ENCODE results near the gene GRIA3. TPM values are rescaled to one million over a fixed set of nuclear protein-coding genes. Genes with fewer than 3 reads are reported as not detected.

The GRIA3 gene
- polyA plus RNA-seq, 1 of the 3 experiments (the other 2 are of a cell fraction) = 0.15 TPM

GRCh38 chrX:123432361-123433150 lies 248.5 kb downstream of the GRIA3 start:
- TF ChIP-seq JUND (IDR thresholded peaks at IDR 0.05) = no peak
- TF ChIP-seq FOSL2 (IDR thresholded peaks at IDR 0.05; ENCODE audit: borderline replicate concordance, low read depth) = no peak
- TF ChIP-seq TAF1 (IDR thresholded peaks at IDR 0.05; ENCODE audit: borderline replicate concordance, low read depth, low read length) = no peak
- no peak for TF ChIP-seq IRF3 (IDR thresholded peaks at IDR 0.05; ENCODE audit: low read depth, low read length)
- TF ChIP-seq RAD21 (IDR thresholded peaks at IDR 0.05; ENCODE audit: low read length) = no peak
- no peak for TF ChIP-seq SIN3A (IDR thresholded peaks at IDR 0.05; ENCODE audit: borderline replicate concordance, low read depth, low read length)
- no peak for TF ChIP-seq GABPA (IDR thresholded peaks at IDR 0.05; ENCODE audit: low read depth)
- TF ChIP-seq MEF2A (IDR thresholded peaks at IDR 0.05; ENCODE audit: borderline replicate concordance, low read depth) = no peak
- no peak for TF ChIP-seq GATA2 (CRISPR knock-in tag; IDR thresholded peaks at IDR 0.05)
- TF ChIP-seq, protein P1, sequence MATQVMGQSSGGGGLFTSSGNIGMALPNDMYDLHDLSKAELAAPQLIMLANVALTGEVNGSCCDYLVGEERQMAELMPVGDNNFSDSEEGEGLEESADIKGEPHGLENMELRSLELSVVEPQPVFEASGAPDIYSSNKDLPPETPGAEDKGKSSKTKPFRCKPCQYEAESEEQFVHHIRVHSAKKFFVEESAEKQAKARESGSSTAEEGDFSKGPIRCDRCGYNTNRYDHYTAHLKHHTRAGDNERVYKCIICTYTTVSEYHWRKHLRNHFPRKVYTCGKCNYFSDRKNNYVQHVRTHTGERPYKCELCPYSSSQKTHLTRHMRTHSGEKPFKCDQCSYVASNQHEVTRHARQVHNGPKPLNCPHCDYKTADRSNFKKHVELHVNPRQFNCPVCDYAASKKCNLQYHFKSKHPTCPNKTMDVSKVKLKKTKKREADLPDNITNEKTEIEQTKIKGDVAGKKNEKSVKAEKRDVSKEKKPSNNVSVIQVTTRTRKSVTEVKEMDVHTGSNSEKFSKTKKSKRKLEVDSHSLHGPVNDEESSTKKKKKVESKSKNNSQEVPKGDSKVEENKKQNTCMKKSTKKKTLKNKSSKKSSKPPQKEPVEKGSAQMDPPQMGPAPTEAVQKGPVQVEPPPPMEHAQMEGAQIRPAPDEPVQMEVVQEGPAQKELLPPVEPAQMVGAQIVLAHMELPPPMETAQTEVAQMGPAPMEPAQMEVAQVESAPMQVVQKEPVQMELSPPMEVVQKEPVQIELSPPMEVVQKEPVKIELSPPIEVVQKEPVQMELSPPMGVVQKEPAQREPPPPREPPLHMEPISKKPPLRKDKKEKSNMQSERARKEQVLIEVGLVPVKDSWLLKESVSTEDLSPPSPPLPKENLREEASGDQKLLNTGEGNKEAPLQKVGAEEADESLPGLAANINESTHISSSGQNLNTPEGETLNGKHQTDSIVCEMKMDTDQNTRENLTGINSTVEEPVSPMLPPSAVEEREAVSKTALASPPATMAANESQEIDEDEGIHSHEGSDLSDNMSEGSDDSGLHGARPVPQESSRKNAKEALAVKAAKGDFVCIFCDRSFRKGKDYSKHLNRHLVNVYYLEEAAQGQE (IDR thresholded peaks at IDR 0.05; ENCODE audit: low read depth, low read length) = no peak
- no peaks in the 10 kb centered on the region for H3F3A ChIP-seq (replicated peaks; ENCODE audit: insufficient read depth)
- H3K36me3 ChIP-seq (replicated peaks in 1 of 2; ENCODE audit: control insufficient read depth in 1 of 2, insufficient read depth in 2 of 2, low read length in 1 of 2) = no peaks in the 10 kb centered on the region
- no peak for DNase-seq
- H3K9ac ChIP-seq = no peak overlapping the region
- ChIA-PET POLR2A (no interaction called here), CTCF (no interaction called here)
- H2AFZ ChIP-seq (ENCODE audit: low read depth) = no peak overlapping the region
- H3K4me3 ChIP-seq (ENCODE audit: low read depth in 2 of 2, low read length in 1 of 2) = no peak overlapping the region
- no peak overlapping the region for H3K27ac ChIP-seq (ENCODE audit: low read depth in 2 of 2, low read length in 1 of 2)
- H3K4me2 ChIP-seq = no peak overlapping the region
- H3K9me3 ChIP-seq = no peaks in the 10 kb centered on the region
- WGBS (ENCODE audit: low lambda C conversion rate) = 36% methylated on average over 4 of the region's 4 CpGs
- H3K4me1 ChIP-seq (ENCODE audit: control insufficient read depth in 1 of 2, insufficient read depth in 2 of 2, low read depth in 1 of 2, low read length in 1 of 2) = no peaks in the 10 kb centered on the region
- H3K79me2 ChIP-seq (ENCODE audit: insufficient read depth) = no peaks in the 10 kb centered on the region
- no peaks in the 10 kb centered on the region for H3K27me3 ChIP-seq (ENCODE audit: insufficient read depth)
- H3K9me2 ChIP-seq = no peaks in the 10 kb centered on the region
- H4K20me1 ChIP-seq (ENCODE audit: insufficient read depth) = no peaks in the 10 kb centered on the region

- Histone ChIP-seq H3K27ac (ENCODE audit: low read depth in 2 of 2, low read length in 1 of 2) (no peak overlapping the region), H3F3A (replicated peaks; ENCODE audit: insufficient read depth) (no peaks in the 10 kb centered on the region), H3K9ac (no peak overlapping the region), H4K20me1 (ENCODE audit: insufficient read depth) (no peaks in the 10 kb centered on the region), H3K4me1 (ENCODE audit: control insufficient read depth in 1 of 2, insufficient read depth in 2 of 2, low read depth in 1 of 2, low read length in 1 of 2) (no peaks in the 10 kb centered on the region), H3K9me3 (no peaks in the 10 kb centered on the region), H3K4me3 (ENCODE audit: low read depth in 2 of 2, low read length in 1 of 2) (no peak overlapping the region), H3K79me2 (ENCODE audit: insufficient read depth) (no peaks in the 10 kb centered on the region), H3K4me2 (no peak overlapping the region), H3K27me3 (ENCODE audit: insufficient read depth) (no peaks in the 10 kb centered on the region), H3K36me3 (replicated peaks in 1 of 2; ENCODE audit: control insufficient read depth in 1 of 2, insufficient read depth in 2 of 2, low read length in 1 of 2) (no peaks in the 10 kb centered on the region), H2AFZ (ENCODE audit: low read depth) (no peak overlapping the region), H3K9me2 (no peaks in the 10 kb centered on the region)
- DNase-seq = no peak
- CTCF ChIA-PET = interaction anchor here (0.6 to 3.1 kb wide), 2 partner anchors 13 to 231 kb away, joined by 3 to 9 read pairs; no protein-coding TSS in a partner anchor
- WGBS (ENCODE audit: low lambda C conversion rate) = 23% methylated on average over 5 of the region's 5 CpGs
- POLR2A ChIA-PET = no interaction called here
- TF ChIP-seq EP300 (IDR thresholded peaks at IDR 0.05; ENCODE audit: borderline replicate concordance in 1 of 2, low read depth in 1 of 2, low read length in 1 of 2) = no peak
- no peak for TF ChIP-seq SMC3 (IDR thresholded peaks at IDR 0.05; ENCODE audit: low read depth, low read length)
- no peak for TF ChIP-seq RAD21 (IDR thresholded peaks at IDR 0.05; ENCODE audit: low read length)
- TF ChIP-seq TCF12 (IDR thresholded peaks at IDR 0.05) = no peak
- no peak for TF ChIP-seq FOXJ3 (CRISPR knock-in tag; IDR thresholded peaks at IDR 0.05)
- TF ChIP-seq MEF2A (IDR thresholded peaks at IDR 0.05; ENCODE audit: borderline replicate concordance, low read depth) = no peak
- TF ChIP-seq JUND (IDR thresholded peaks at IDR 0.05) = no peak
- no peak for TF ChIP-seq FOXM1 (IDR thresholded peaks at IDR 0.05; ENCODE audit: low read depth)
- TF ChIP-seq RXRA (IDR thresholded peaks at IDR 0.05; ENCODE audit: borderline replicate concordance, low read depth) = no peak
- TF ChIP-seq NFIC (IDR thresholded peaks at IDR 0.05; ENCODE audit: borderline replicate concordance) = no peak
- no peak for TF ChIP-seq GABPA (IDR thresholded peaks at IDR 0.05; ENCODE audit: low read depth)
- TF ChIP-seq IRF3 (IDR thresholded peaks at IDR 0.05; ENCODE audit: low read depth, low read length) = no peak
- no peak for TF ChIP-seq ELF1 (IDR thresholded peaks at IDR 0.05)
- TF ChIP-seq, protein P2, sequence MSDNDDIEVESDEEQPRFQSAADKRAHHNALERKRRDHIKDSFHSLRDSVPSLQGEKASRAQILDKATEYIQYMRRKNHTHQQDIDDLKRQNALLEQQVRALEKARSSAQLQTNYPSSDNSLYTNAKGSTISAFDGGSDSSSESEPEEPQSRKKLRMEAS (IDR thresholded peaks at IDR 0.05; ENCODE audit: low read depth) = no peak
- TF ChIP-seq, protein P3, sequence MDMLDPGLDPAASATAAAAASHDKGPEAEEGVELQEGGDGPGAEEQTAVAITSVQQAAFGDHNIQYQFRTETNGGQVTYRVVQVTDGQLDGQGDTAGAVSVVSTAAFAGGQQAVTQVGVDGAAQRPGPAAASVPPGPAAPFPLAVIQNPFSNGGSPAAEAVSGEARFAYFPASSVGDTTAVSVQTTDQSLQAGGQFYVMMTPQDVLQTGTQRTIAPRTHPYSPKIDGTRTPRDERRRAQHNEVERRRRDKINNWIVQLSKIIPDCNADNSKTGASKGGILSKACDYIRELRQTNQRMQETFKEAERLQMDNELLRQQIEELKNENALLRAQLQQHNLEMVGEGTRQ (IDR thresholded peaks at IDR 0.05; ENCODE audit: borderline replicate concordance, low read depth, low read length) = no peak
Observed at GRCh38 chrX:123436512-123437136, 252.5 kb downstream of the GRIA3 start.
